GM12878 (cell line): Measurements from ENCODE around the gene DNTT.

ENCODE experiments used
- BCL11A ChIP-seq: IDR thresholded peaks from 2 replicates; pipeline ENCODE4 v1.6.1; 2011; ENCODE audit warnings: low read depth, low read length
- CTCF ChIP-seq, 3 experiments: IDR thresholded peaks in 2 of 3; conservative IDR thresholded peaks in 1 of 3; 2 replicates each; pipeline ENCODE4 v1.5.1; 2011; ENCODE audit warnings: low read depth in 3 of 3, low read length in 3 of 3, mild to moderate bottlenecking in 3 of 3, control low read depth in 2 of 3, moderate library complexity in 2 of 3, inconsistent platforms in 1 of 3, mixed read lengths in 1 of 3; ENCODE audit not compliant: control insufficient read depth in 2 of 3, insufficient read depth in 1 of 3; ENCODE audit errors: extremely low read depth in 1 of 3
- EZH2 ChIP-seq: IDR thresholded peaks from 2 replicates; pipeline ENCODE4 v1.6.1; 2012; ENCODE audit warnings: low read depth, mild to moderate bottlenecking, control low read depth, inconsistent platforms, low read length, borderline replicate concordance; ENCODE audit not compliant: control insufficient read depth
- FOXM1 ChIP-seq: IDR thresholded peaks from 2 replicates; pipeline ENCODE4 v1.6.1; 2012; ENCODE audit warnings: low read depth, mild to moderate bottlenecking, inconsistent platforms, low read length, moderate library complexity
- HSF1 ChIP-seq: fragments of 150-350 bp; IDR thresholded peaks from 2 replicates; pipeline ENCODE4 v1.6.1; 2014; ENCODE audit warnings: mild to moderate bottlenecking, low read depth, low read length
- JUND ChIP-seq: IDR thresholded peaks from 2 replicates; pipeline ENCODE4 v1.6.1; 2012; ENCODE audit warnings: low read depth, mild to moderate bottlenecking, low read length, improper control_type of control experiment, moderate library complexity
- KDM1A ChIP-seq: fragments of 200-600 bp; sonication (generic); IDR thresholded peaks from 2 replicates; pipeline ENCODE4 v1.6.1; 2016; ENCODE audit warnings: borderline replicate concordance
- PBX3 ChIP-seq: IDR thresholded peaks from 2 replicates; pipeline ENCODE4 v1.6.1; 2011; ENCODE audit warnings: mild to moderate bottlenecking, low read depth, low read length, moderate library complexity; ENCODE audit not compliant: insufficient replicate concordance
- REST ChIP-seq: IDR thresholded peaks from 2 replicates; pipeline ENCODE4 v1.6.1; 2012; ENCODE audit warnings: mild to moderate bottlenecking, low read depth, low read length
- YBX1 ChIP-seq: fragments of 450-650 bp; IDR thresholded peaks from 2 replicates; pipeline ENCODE4 v1.6.1; 2016; ENCODE audit warnings: antibody characterized with exemption
- YY1 ChIP-seq: IDR thresholded peaks from 2 replicates; pipeline ENCODE4 v1.6.1; 2011; ENCODE audit warnings: low read depth, mild to moderate bottlenecking, low read length
- ZNF24 ChIP-seq: fragments of 450-650 bp; IDR thresholded peaks from 2 replicates; pipeline ENCODE4 v1.6.1; 2017; ENCODE audit warnings: antibody characterized with exemption, mild to moderate bottlenecking
- ZZZ3 ChIP-seq: IDR thresholded peaks from 2 replicates; pipeline ENCODE4 v1.6.1; 2011; ENCODE audit warnings: low read depth; ENCODE audit not compliant: control insufficient read depth, insufficient read length

- TF ChIP-seq HSF1 (no peak), CTCF (IDR thresholded peaks at IDR 0.05 in 2 of 3, conservative IDR thresholded peaks at IDR 0.05 in 1 of 3; ENCODE audit: control insufficient read depth in 2 of 3, extremely low read depth in 1 of 3, insufficient read depth in 1 of 3, low read depth in 3 of 3, low read length in 3 of 3) (no peak), ZNF24 (no peak), KDM1A (no peak), JUND (no peak), YBX1 (no peak), EZH2 (no peak), YY1 (no peak), ZZZ3 (no peak), FOXM1 (no peak), REST (no peak), PBX3 (no peak), BCL11A (no peak)
Measured at GRCh38 chr10:96279191-96279641, 25.0 kb upstream of the DNTT start.
